Heart right ventricle (tissue), 16 donors: ENCODE results near the gene HOXB2. TPM values are rescaled to one million over a fixed set of nuclear protein-coding genes. Genes with fewer than 3 reads are reported as not detected.

Experiments used
- ATAC-seq, 8 donors: fragments of 200-7000 bp; cut with Tn5 transposase; one replicate each; pipeline ENCODE4 v1.9.1; 2020; ENCODE audit warnings: mild to moderate bottlenecking in 8 of 8, moderate library complexity in 8 of 8, moderate number of reproducible peaks in 1 of 8
- DNase-seq, 2 donors: peaks; one replicate each; pipeline ENCODE4 v3.0.0-alpha.2; 2020
- H3K27ac ChIP-seq, 10 donors: fragments of 200-600 bp; sonication (generic) in 2 of 10; one replicate each; pipeline versions ENCODE4 v1.5.0 to v1.8.0; 2020 to 2022; ENCODE audit warnings: mild to moderate bottlenecking in 3 of 10
- H3K27me3 ChIP-seq, 7 donors: fragments of 200-600 bp; one replicate each; pipeline ENCODE4 v1.8.0; 2021 to 2022; ENCODE audit warnings: mild to moderate bottlenecking in 2 of 7
- H3K36me3 ChIP-seq, 9 donors: fragments of 200-600 bp; sonication (generic) in 1 of 9; one replicate each; pipeline versions ENCODE4 v1.5.0 to v1.8.0; 2020 to 2022; ENCODE audit warnings: mild to moderate bottlenecking in 2 of 9
- H3K4me1 ChIP-seq, 9 donors: fragments of 200-600 bp; sonication (generic) in 1 of 9; one replicate each; pipeline versions ENCODE4 v1.5.0 to v1.8.0; 2020 to 2022; ENCODE audit warnings: mild to moderate bottlenecking in 4 of 9
- H3K4me3 ChIP-seq, 10 donors: fragments of 200-600 bp; sonication (generic) in 2 of 10; one replicate each; pipeline versions ENCODE4 v1.5.0 to v1.8.0; 2020 to 2022; ENCODE audit warnings: mild to moderate bottlenecking in 7 of 10, moderate library complexity in 2 of 10
- H3K9me3 ChIP-seq, 11 donors: fragments of 200-600 bp in 10 of 11; sonication (generic) in 2 of 11; one replicate each; pipeline versions ENCODE4 v1.5.0 to v1.8.0; 2013 to 2022; ENCODE audit warnings: mild to moderate bottlenecking in 2 of 11, control low read depth in 1 of 11, moderate library complexity in 1 of 11
- CTCF ChIP-seq, 9 donors: fragments of 200-600 bp; sonication (generic) in 2 of 9; IDR thresholded peaks; one replicate each; pipeline versions ENCODE4 v1.5.0 to v1.8.0; 2021 to 2022; ENCODE audit warnings: antibody characterized with exemption in 9 of 9, mild to moderate bottlenecking in 5 of 9, moderate library complexity in 1 of 9
- WGBS, 2 donors: extraction: QIAGEN DNeasy Blood & Tissue Kit; methylation state at CpG; one replicate each; pipeline ENCODE4 v1.1.7; 2013; ENCODE audit warnings: inconsistent platforms in 1 of 2; 5-methylcytosine and 5-hydroxymethylcytosine counted together
- intact Hi-C, 10 donors: fragments of 100-400 bp; cut with DNase I; formaldehyde crosslinking; loops; one replicate each; pipeline versions ENCODE4 v1.11.1 to v1.14.2; 2022
- polyA plus RNA-seq, 2 donors: library from polyadenylated mRNA; stranded (reverse); fragments of 200-250 nt; gene quantifications; one replicate each; pipeline ENCODE4 v1.2.3, GENCODE V29; 2013
- total RNA-seq, 10 donors: library from RNA; stranded (reverse); fragmentation: NEBNext Ultra II Directional in 3 of 10; extraction: Animal tissue kit (Norgen Biotek cat#: 25700) in 3 of 10; gene quantifications; one replicate each; pipeline versions ENCODE4 v1.2.1 to v1.2.4, GENCODE V29; 2021 to 2023
- donor health status: Arrhythmogenic right ventricular cardiomyopathy.
- donor health status: ischemic (EF 13 %, LVEDD 7.1; RV severe dilation, severe dysfunction).
- donor health status: healthy with polysubstance abuse.
- donor health status: DM: no; HTN: yes; CAD: no.
- donor health status: DM: no; HTN: no; CAD: no.
- donor health status: ischemic (EF 25% LVEDD 6.9; RV normal size, moderate dysfunction).
- donor health status: ischemic (EF 25% LVEDD 5.7; RV mildly dilated, moderate dysfunction).
- donor health status: healthy.
- donor health status: DM: yes; HTN: yes; CAD: no.
- donor health status: Ischemic cardiomyopathy.
- donor health status: ischemic (EF 35%, LVEDD 5.7; RV mildly dilated, moderate dysfunction).
- donor health status: nonischemic (EF 11% LVEDD 7.7; RV severe dilation, severe dysfunction).
- donor health status: DM: yes; HTN: yes; CAD: no.
- donor health status: PGD.
- donor health status: ischemic (EF 29% LVEDD 5.4; RV normal size, mild dysfunction).
- donor health status: nonischemic (EF 23%, LVEDD 6.1; RV moderate dilation, normal function).

The HOXB2 gene
- total and polyA plus RNA-seq, 12 donors = 0.47 to 7.9 (median 2.2) TPM

GRCh38 chr17:48500435-48501426 is 44.2 kb downstream of the HOXB2 start:
- peak in 1 of 8 donors; percentile 19 for ATAC-seq
- H3K9me3 ChIP-seq = no peaks in the 10 kb centered on the region
- H3K36me3 ChIP-seq = no peaks in the 10 kb centered on the region
- H3K27ac ChIP-seq = no peak overlapping the region
- no peaks in the 10 kb centered on the region for H3K4me1 ChIP-seq
- intact Hi-C loops = no loop called here
- DNase-seq = no peak
- no peak overlapping the region for H3K4me3 ChIP-seq
- peaks cover 0 to 93% (median 84%) of the 10 kb centered on the region in 7 donors for H3K27me3 ChIP-seq
- WGBS, 2 donors = 40 to 42% methylated on average over 12 of the region's 12 CpGs
- TF ChIP-seq CTCF (IDR thresholded peaks at IDR 0.05) = peak in 2 of 9 donors; percentile 7 to 25

- 93 to 96% methylated on average over 5 of the region's 5 CpGs for WGBS, 2 donors
- intact Hi-C loops = no loop called here
Observed at GRCh38 chr17:48499735-48500434, 45.0 kb downstream of the HOXB2 start.

GRCh38 chr17:48499248-48499647 is 45.7 kb downstream of the HOXB2 start:
- peaks cover 0 to 99% (median 87%) of the 10 kb centered on the region in 7 donors for H3K27me3 ChIP-seq
- TF ChIP-seq CTCF (IDR thresholded peaks at IDR 0.05) = no peak
- no peaks in the 10 kb centered on the region for H3K36me3 ChIP-seq
- DNase-seq = no peak
- H3K9me3 ChIP-seq = no peaks in the 10 kb centered on the region
- intact Hi-C loops = no loop called here
- H3K27ac ChIP-seq = no peak overlapping the region
- H3K4me3 ChIP-seq = no peak overlapping the region
- no peak for ATAC-seq
- 96 to 100% methylated on average over 3 of the region's 3 CpGs for WGBS, 2 donors
- no peaks in the 10 kb centered on the region for H3K4me1 ChIP-seq

More at GRCh38 chr17:48499735-48500434, 45.0 kb downstream of the HOXB2 start:
- Histone ChIP-seq H3K27ac (no peak overlapping the region), H3K36me3 (no peaks in the 10 kb centered on the region), H3K4me3 (no peak overlapping the region), H3K27me3 (peaks cover 0 to 97% (median 87%) of the 10 kb centered on the region in 7 donors), H3K4me1 (no peaks in the 10 kb centered on the region), H3K9me3 (no peaks in the 10 kb centered on the region)
- no peak for DNase-seq
- ATAC-seq = no peak
- no peak for TF ChIP-seq CTCF (IDR thresholded peaks at IDR 0.05)

- Histone ChIP-seq H3K27me3 (peaks cover 0 to 99% (median 87%) of the 10 kb centered on the region in 7 donors), H3K27ac (no peak overlapping the region), H3K36me3 (no peaks in the 10 kb centered on the region), H3K4me3 (no peak overlapping the region), H3K9me3 (no peaks in the 10 kb centered on the region), H3K4me1 (no peaks in the 10 kb centered on the region)
- WGBS, 2 donors = 70 to 74% methylated on average over 6 of the region's 6 CpGs
- DNase-seq (no peak), ATAC-seq (no peak)
- no peak for TF ChIP-seq CTCF (IDR thresholded peaks at IDR 0.05)
- intact Hi-C loops = no loop called here
Observed at GRCh38 chr17:48498164-48498850, 46.6 kb downstream of the HOXB2 start.
